SH-SY5Y (cell line): ENCODE data around the gene EEPD1.

Experiments used
- GATA2 ChIP-seq: IDR thresholded peaks from 2 replicates; pipeline ENCODE4 v1.6.1; 2011; ENCODE audit warnings: mild to moderate bottlenecking, low read depth, low read length
- GATA3 ChIP-seq: IDR thresholded peaks from 2 replicates; pipeline ENCODE4 v1.6.1; 2011; ENCODE audit warnings: low read depth, mild to moderate bottlenecking, low read length, moderate library complexity

- no peak for TF ChIP-seq GATA2
- no peak for TF ChIP-seq GATA3
These were observed 15.8 kb upstream of the EEPD1 start for GRCh38 chr7:36137258-36137657.
